Measurements from ENCODE around the gene JAZF1.
A peak's percentile ranks its signal among the peaks of the same experiment; 100 is the strongest.

JAZF1 gene

DNA sequence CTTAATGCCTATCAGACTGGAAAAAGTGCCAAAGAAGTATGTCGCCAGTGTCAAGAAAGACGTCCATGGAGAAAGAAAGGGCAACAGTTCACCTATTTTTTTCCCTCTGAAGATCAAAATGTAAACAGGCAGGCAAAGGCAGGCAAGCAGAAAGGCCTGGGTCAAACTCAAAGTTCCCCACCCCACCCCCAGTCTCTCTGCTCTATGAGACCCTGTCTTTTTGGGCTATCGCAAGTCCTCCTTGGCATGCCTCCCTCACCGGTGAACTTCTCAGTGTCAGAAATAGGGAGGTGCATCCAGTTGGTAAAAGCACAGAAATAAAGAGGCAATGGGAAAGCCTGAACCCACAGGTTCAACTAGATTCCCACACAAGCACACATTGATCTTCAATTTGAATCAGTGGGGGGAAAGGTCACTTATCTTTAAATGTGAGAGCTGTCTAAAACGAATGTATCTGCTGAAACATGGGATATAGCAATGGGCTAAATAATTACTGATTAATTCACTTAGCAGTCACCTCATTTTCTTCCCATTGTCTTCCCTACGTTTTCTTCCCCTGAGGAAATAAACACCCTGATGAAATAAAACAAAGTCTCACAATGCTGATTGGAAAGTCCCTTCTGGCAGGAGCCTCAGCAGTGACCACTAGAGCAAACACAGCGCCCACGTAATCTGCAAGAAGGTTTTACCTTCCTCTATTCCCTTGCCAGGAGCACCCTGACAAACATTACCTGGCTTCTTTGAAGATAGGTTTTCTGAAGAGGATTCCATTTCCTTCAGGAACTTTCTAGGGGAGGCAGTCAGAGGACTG is 31.1 kb downstream of the JAZF1 start:
- 90% methylated on average over 7 of the region's 8 CpGs for WGBS (ENCODE audit: insufficient coverage)
- no peaks in the 10 kb centered on the region for H3K9me3 ChIP-seq (ENCODE audit: control extremely low read depth in 1 of 5, control insufficient read depth in 4 of 5, insufficient read depth in 2 of 5, low read depth in 1 of 5, low read length in 4 of 5)
- H3K36me3 ChIP-seq (ENCODE audit: control insufficient read depth in 4 of 4, insufficient read depth in 4 of 4, low read length in 3 of 4), result no peaks in the 10 kb centered on the region
- H3K27ac ChIP-seq (ENCODE audit: insufficient read depth in 1 of 2, low read depth in 1 of 2, low read length in 2 of 2, poor library complexity in 1 of 2, severe bottlenecking in 2 of 2), result no peak overlapping the region
- no peak overlapping the region for H3K4me3 ChIP-seq (ENCODE audit: control insufficient read depth in 1 of 7, extremely low read depth in 1 of 7, insufficient read depth in 4 of 7, low read depth in 2 of 7, low read length in 6 of 7)
- no peaks in the 10 kb centered on the region for H3K4me1 ChIP-seq (ENCODE audit: control extremely low read depth in 1 of 4, control insufficient read depth in 4 of 4, insufficient read depth in 4 of 4, low read length in 3 of 4)
- ChIA-PET CTCF (no interaction called here), POLR2A (no interaction called here)
- peak in 1 of 3 donors; percentile 6 for DNase-seq
- no peaks in the 10 kb centered on the region for H3K27me3 ChIP-seq (replicated peaks in 2 of 5; ENCODE audit: control insufficient read depth in 4 of 5, insufficient read depth in 5 of 5, low read length in 4 of 5)

DNA sequence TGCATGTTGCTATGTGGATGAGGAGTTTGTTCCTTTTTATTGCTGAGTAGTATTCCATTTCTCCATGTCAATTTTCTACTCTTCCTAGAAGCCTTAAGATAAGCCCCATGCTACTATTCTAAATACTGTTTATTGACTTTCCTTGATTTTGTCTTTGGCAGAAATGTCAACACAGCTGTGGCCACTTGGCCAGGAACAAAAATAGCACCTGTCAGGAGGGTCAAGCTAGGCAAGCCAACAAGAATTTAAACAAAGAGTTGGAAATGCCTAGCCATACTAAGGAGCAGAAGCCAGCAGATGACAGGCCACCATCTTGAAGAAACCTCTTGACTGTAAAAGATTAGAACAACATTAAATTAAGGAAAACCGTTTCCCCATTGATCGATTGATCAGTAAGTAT is 34.7 kb downstream of the JAZF1 start:
- Histone ChIP-seq H3K4me3 (ENCODE audit: control insufficient read depth in 1 of 7, extremely low read depth in 1 of 7, insufficient read depth in 4 of 7, low read depth in 2 of 7, low read length in 6 of 7) (no peak overlapping the region), H3K36me3 (ENCODE audit: control insufficient read depth in 4 of 4, insufficient read depth in 4 of 4, low read length in 3 of 4) (no peaks in the 10 kb centered on the region), H3K27me3 (replicated peaks in 2 of 5; ENCODE audit: control insufficient read depth in 4 of 5, insufficient read depth in 5 of 5, low read length in 4 of 5) (no peaks in the 10 kb centered on the region), H3K27ac (ENCODE audit: insufficient read depth in 1 of 2, low read depth in 1 of 2, low read length in 2 of 2, poor library complexity in 1 of 2, severe bottlenecking in 2 of 2) (no peak overlapping the region), H3K9me3 (ENCODE audit: control extremely low read depth in 1 of 5, control insufficient read depth in 4 of 5, insufficient read depth in 2 of 5, low read depth in 1 of 5, low read length in 4 of 5) (no peaks in the 10 kb centered on the region), H3K4me1 (ENCODE audit: control extremely low read depth in 1 of 4, control insufficient read depth in 4 of 4, insufficient read depth in 4 of 4, low read length in 3 of 4) (no peaks in the 10 kb centered on the region)
- POLR2A ChIA-PET, result no interaction called here
- WGBS (ENCODE audit: insufficient coverage), result 100% methylated on average over 2 of the region's 2 CpGs
- CTCF ChIA-PET, result no interaction called here
- no peak for DNase-seq

- Histone ChIP-seq H3K36me3 (ENCODE audit: control insufficient read depth in 4 of 4, insufficient read depth in 4 of 4, low read length in 3 of 4) (no peaks in the 10 kb centered on the region), H3K27me3 (replicated peaks in 2 of 5; ENCODE audit: control insufficient read depth in 4 of 5, insufficient read depth in 5 of 5, low read length in 4 of 5) (no peaks in the 10 kb centered on the region), H3K4me1 (ENCODE audit: control extremely low read depth in 1 of 4, control insufficient read depth in 4 of 4, insufficient read depth in 4 of 4, low read length in 3 of 4) (no peaks in the 10 kb centered on the region), H3K4me3 (ENCODE audit: control insufficient read depth in 1 of 7, extremely low read depth in 1 of 7, insufficient read depth in 4 of 7, low read depth in 2 of 7, low read length in 6 of 7) (no peak overlapping the region), H3K9me3 (ENCODE audit: control extremely low read depth in 1 of 5, control insufficient read depth in 4 of 5, insufficient read depth in 2 of 5, low read depth in 1 of 5, low read length in 4 of 5) (no peaks in the 10 kb centered on the region), H3K27ac (ENCODE audit: insufficient read depth in 1 of 2, low read depth in 1 of 2, low read length in 2 of 2, poor library complexity in 1 of 2, severe bottlenecking in 2 of 2) (no peak overlapping the region)
- ChIA-PET CTCF (interaction anchor here (1.0 kb wide), 1 partner anchor 33 kb away, joined by 3 read pairs; no protein-coding TSS in a partner anchor), POLR2A (no interaction called here)
- DNase-seq, result no peak
- 100% methylated on average over 2 of the region's 3 CpGs for WGBS (ENCODE audit: insufficient coverage)
Measured at GRCh38 chr7:28145090-28145626, 35.4 kb downstream of the JAZF1 start.

DNA sequence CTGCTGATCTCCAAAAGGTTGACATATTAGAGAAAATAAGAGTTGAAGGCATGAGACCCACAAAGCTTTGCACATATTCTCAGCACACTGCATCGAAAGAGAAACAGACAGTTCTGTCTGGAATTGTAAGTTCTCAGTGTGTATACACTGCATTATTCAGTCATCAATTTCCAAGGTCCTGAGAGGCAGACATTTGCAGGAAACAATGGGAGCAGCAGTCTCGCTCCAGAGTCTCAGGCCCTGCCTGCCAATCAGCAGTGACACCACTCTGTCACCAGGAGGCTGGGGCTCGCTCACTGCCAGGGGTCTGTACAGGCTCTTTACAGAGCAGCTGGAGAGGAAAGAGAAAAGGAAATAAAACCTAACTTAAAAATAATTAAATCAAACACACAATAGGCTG is 36.3 kb downstream of the JAZF1 start:
- Histone ChIP-seq H3K4me3 (ENCODE audit: control insufficient read depth in 1 of 7, extremely low read depth in 1 of 7, insufficient read depth in 4 of 7, low read depth in 2 of 7, low read length in 6 of 7) (no peak overlapping the region), H3K4me1 (ENCODE audit: control extremely low read depth in 1 of 4, control insufficient read depth in 4 of 4, insufficient read depth in 4 of 4, low read length in 3 of 4) (no peaks in the 10 kb centered on the region), H3K27ac (ENCODE audit: insufficient read depth in 1 of 2, low read depth in 1 of 2, low read length in 2 of 2, poor library complexity in 1 of 2, severe bottlenecking in 2 of 2) (no peak overlapping the region), H3K9me3 (ENCODE audit: control extremely low read depth in 1 of 5, control insufficient read depth in 4 of 5, insufficient read depth in 2 of 5, low read depth in 1 of 5, low read length in 4 of 5) (no peaks in the 10 kb centered on the region), H3K27me3 (replicated peaks in 2 of 5; ENCODE audit: control insufficient read depth in 4 of 5, insufficient read depth in 5 of 5, low read length in 4 of 5) (no peaks in the 10 kb centered on the region), H3K36me3 (ENCODE audit: control insufficient read depth in 4 of 4, insufficient read depth in 4 of 4, low read length in 3 of 4) (no peaks in the 10 kb centered on the region)
- DNase-seq, result no peak
- no CpG with 5 or more reads among the region's 3 CpGs for WGBS (ENCODE audit: insufficient coverage)
- ChIA-PET CTCF (interaction anchor here (1.0 kb wide), 1 partner anchor 34 kb away, joined by 3 read pairs; no protein-coding TSS in a partner anchor), POLR2A (interaction anchor here (0.7 kb wide), 1 partner anchor 574 kb away, joined by 3 read pairs; no protein-coding TSS in a partner anchor)

DNA sequence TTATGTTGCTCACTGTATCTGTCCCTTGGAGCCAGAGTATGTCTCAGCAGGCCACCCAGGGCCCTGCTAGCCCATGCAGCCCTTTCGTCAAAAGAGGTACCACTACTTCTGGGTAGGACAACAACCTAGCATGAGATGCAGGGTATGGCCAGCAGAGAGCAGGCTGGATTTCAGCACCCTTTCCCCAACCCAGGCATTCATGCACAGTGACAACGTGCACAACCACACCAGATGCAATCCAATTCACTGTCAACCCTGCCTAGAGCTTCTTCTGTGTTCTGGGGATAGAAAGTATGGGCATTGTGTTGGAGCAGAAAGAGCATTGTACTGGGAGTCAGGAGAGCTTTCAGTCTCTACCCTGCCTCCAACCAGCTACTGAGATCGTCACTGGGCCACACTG is 37.9 kb downstream of the JAZF1 start:
- no peak for DNase-seq
- Histone ChIP-seq H3K4me3 (ENCODE audit: control insufficient read depth in 1 of 7, extremely low read depth in 1 of 7, insufficient read depth in 4 of 7, low read depth in 2 of 7, low read length in 6 of 7) (no peak overlapping the region), H3K27me3 (replicated peaks in 2 of 5; ENCODE audit: control insufficient read depth in 4 of 5, insufficient read depth in 5 of 5, low read length in 4 of 5) (no peaks in the 10 kb centered on the region), H3K27ac (ENCODE audit: insufficient read depth in 1 of 2, low read depth in 1 of 2, low read length in 2 of 2, poor library complexity in 1 of 2, severe bottlenecking in 2 of 2) (no peak overlapping the region), H3K4me1 (ENCODE audit: control extremely low read depth in 1 of 4, control insufficient read depth in 4 of 4, insufficient read depth in 4 of 4, low read length in 3 of 4) (no peaks in the 10 kb centered on the region), H3K9me3 (ENCODE audit: control extremely low read depth in 1 of 5, control insufficient read depth in 4 of 5, insufficient read depth in 2 of 5, low read depth in 1 of 5, low read length in 4 of 5) (no peaks in the 10 kb centered on the region), H3K36me3 (ENCODE audit: control insufficient read depth in 4 of 4, insufficient read depth in 4 of 4, low read length in 3 of 4) (no peaks in the 10 kb centered on the region)
- CTCF ChIA-PET, result no interaction called here
- WGBS (ENCODE audit: insufficient coverage), result 93% methylated on average over 2 of the region's 3 CpGs
- POLR2A ChIA-PET, result no interaction called here

DNA sequence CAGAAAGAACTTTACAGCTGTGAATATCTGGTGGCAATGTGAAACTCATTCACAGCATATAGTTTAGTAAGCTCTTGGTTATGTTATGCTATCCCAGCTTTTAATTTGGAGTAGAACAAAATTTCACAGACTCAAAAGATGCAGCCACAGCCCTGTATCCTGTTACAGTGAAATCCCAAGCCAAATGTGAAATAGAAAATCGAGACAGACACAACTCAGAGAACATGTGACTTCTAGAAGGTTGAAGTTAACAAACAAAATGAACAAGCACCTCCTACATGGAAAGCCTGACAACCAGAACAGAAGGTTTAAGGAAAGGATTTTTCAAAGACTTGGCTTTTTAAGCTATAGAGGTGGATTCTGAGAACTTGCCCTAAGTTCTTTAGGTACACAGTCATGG is 39.6 kb downstream of the JAZF1 start:
- Histone ChIP-seq H3K4me3 (ENCODE audit: control insufficient read depth in 1 of 7, extremely low read depth in 1 of 7, insufficient read depth in 4 of 7, low read depth in 2 of 7, low read length in 6 of 7) (no peak overlapping the region), H3K4me1 (ENCODE audit: control extremely low read depth in 1 of 4, control insufficient read depth in 4 of 4, insufficient read depth in 4 of 4, low read length in 3 of 4) (no peaks in the 10 kb centered on the region), H3K27me3 (replicated peaks in 2 of 5; ENCODE audit: control insufficient read depth in 4 of 5, insufficient read depth in 5 of 5, low read length in 4 of 5) (no peaks in the 10 kb centered on the region), H3K27ac (ENCODE audit: insufficient read depth in 1 of 2, low read depth in 1 of 2, low read length in 2 of 2, poor library complexity in 1 of 2, severe bottlenecking in 2 of 2) (no peak overlapping the region), H3K36me3 (ENCODE audit: control insufficient read depth in 4 of 4, insufficient read depth in 4 of 4, low read length in 3 of 4) (no peaks in the 10 kb centered on the region), H3K9me3 (ENCODE audit: control extremely low read depth in 1 of 5, control insufficient read depth in 4 of 5, insufficient read depth in 2 of 5, low read depth in 1 of 5, low read length in 4 of 5) (no peaks in the 10 kb centered on the region)
- POLR2A ChIA-PET, result no interaction called here
- WGBS (ENCODE audit: insufficient coverage), result no CpG with 5 or more reads among the region's 1 CpG
- no peak for DNase-seq
- CTCF ChIA-PET, result interaction anchor here (1.2 kb wide), 1 partner anchor 17 kb away, joined by 3 read pairs; no protein-coding TSS in a partner anchor

- no peak for DNase-seq
- Histone ChIP-seq H3K4me1 (ENCODE audit: control extremely low read depth in 1 of 4, control insufficient read depth in 4 of 4, insufficient read depth in 4 of 4, low read length in 3 of 4) (no peaks in the 10 kb centered on the region), H3K9me3 (ENCODE audit: control extremely low read depth in 1 of 5, control insufficient read depth in 4 of 5, insufficient read depth in 2 of 5, low read depth in 1 of 5, low read length in 4 of 5) (no peaks in the 10 kb centered on the region), H3K36me3 (ENCODE audit: control insufficient read depth in 4 of 4, insufficient read depth in 4 of 4, low read length in 3 of 4) (no peaks in the 10 kb centered on the region), H3K4me3 (ENCODE audit: control insufficient read depth in 1 of 7, extremely low read depth in 1 of 7, insufficient read depth in 4 of 7, low read depth in 2 of 7, low read length in 6 of 7) (no peak overlapping the region), H3K27ac (ENCODE audit: insufficient read depth in 1 of 2, low read depth in 1 of 2, low read length in 2 of 2, poor library complexity in 1 of 2, severe bottlenecking in 2 of 2) (no peak overlapping the region), H3K27me3 (replicated peaks in 2 of 5; ENCODE audit: control insufficient read depth in 4 of 5, insufficient read depth in 5 of 5, low read length in 4 of 5) (no peaks in the 10 kb centered on the region)
- POLR2A ChIA-PET, result no interaction called here
- WGBS (ENCODE audit: insufficient coverage), result 100% methylated on average over 1 of the region's 2 CpGs
- CTCF ChIA-PET, result no interaction called here
Measured at GRCh38 chr7:28138837-28139236, 41.8 kb downstream of the JAZF1 start.
